ENCODE results near the gene YAF2.
A peak's percentile ranks its signal among the peaks of the same experiment; 100 is the strongest.
"Not testable (repeated sequence)": the region's sequence is repeated elsewhere in the genome, so short reads cannot be mapped to it uniquely, and the experiment has no call there.

The YAF2 gene

GRCh38 chr12:42237853-42238239, 202 bp downstream of the YAF2 start:
- Histone ChIP-seq H3K9me3 (ENCODE audit: low read depth, low read length) (no peaks in the 10 kb centered on the region), H3K36me3 (ENCODE audit: insufficient read depth, low read length) (peaks cover 15% of the 10 kb centered on the region), H3K27ac (no peak overlapping the region), H3K4me3 (peak overlapping the region; percentile 98), H3K9ac (ENCODE audit: insufficient read length) (peak overlapping the region; percentile 75)
- TF ChIP-seq EZH2 (IDR thresholded peaks at IDR 0.05) = no peak
- TF ChIP-seq POLR2AphosphoS5 (IDR thresholded peaks at IDR 0.05; ENCODE audit: borderline replicate concordance, low read depth, low read length) = no peak
- no peak for TF ChIP-seq FOXP2 (optimal IDR thresholded peaks at IDR 0.05; ENCODE audit: control extremely low read depth, extremely low read length, insufficient read depth)
- no peak for DNase-seq (ENCODE audit: low read depth, low spot score)

GRCh38 chr12:42237052-42237852, 796 bp downstream of the YAF2 start:
- no peak for TF ChIP-seq FOXP2 (optimal IDR thresholded peaks at IDR 0.05; ENCODE audit: control extremely low read depth, extremely low read length, insufficient read depth)
- peak overlapping the region; percentile 75 for H3K9ac ChIP-seq (ENCODE audit: insufficient read length)
- no peaks in the 10 kb centered on the region for H3K9me3 ChIP-seq (ENCODE audit: low read depth, low read length)
- peaks cover 15% of the 10 kb centered on the region for H3K36me3 ChIP-seq (ENCODE audit: insufficient read depth, low read length)
- no peak overlapping the region for H3K27ac ChIP-seq
- DNase-seq (ENCODE audit: low read depth, low spot score) = no peak
- H3K4me3 ChIP-seq = peak overlapping the region; percentile 98

GRCh38 chr12:42236017-42236416, 2.0 kb downstream of the YAF2 start:
- DNase-seq (ENCODE audit: low read depth, low spot score) = no peak
- TF ChIP-seq EZH2 (IDR thresholded peaks at IDR 0.05) (no peak), POLR2AphosphoS5 (IDR thresholded peaks at IDR 0.05; ENCODE audit: borderline replicate concordance, low read depth, low read length) (no peak), FOXP2 (optimal IDR thresholded peaks at IDR 0.05; ENCODE audit: control extremely low read depth, extremely low read length, insufficient read depth) (no peak)
- Histone ChIP-seq H3K27ac (peak overlapping the region; percentile 7; the same call in 1 of the 2 replicates), H3K4me3 (peak overlapping the region; percentile 98), H3K36me3 (ENCODE audit: insufficient read depth, low read length) (peaks cover 18% of the 10 kb centered on the region), H3K9ac (ENCODE audit: insufficient read length) (peak overlapping the region; percentile 69), H3K9me3 (ENCODE audit: low read depth, low read length) (no peaks in the 10 kb centered on the region)

- Histone ChIP-seq H3K27ac (peak overlapping the region; percentile 7; the same call in 1 of the 2 replicates), H3K9ac (ENCODE audit: insufficient read length) (peak overlapping the region; percentile 69), H3K9me3 (ENCODE audit: low read depth, low read length) (no peaks in the 10 kb centered on the region), H3K36me3 (ENCODE audit: insufficient read depth, low read length) (peaks cover 18% of the 10 kb centered on the region), H3K4me3 (peak overlapping the region; percentile 98; the same call in 1 of the 2 replicates)
- TF ChIP-seq POLR2AphosphoS5 (IDR thresholded peaks at IDR 0.05; ENCODE audit: borderline replicate concordance, low read depth, low read length) (no peak), FOXP2 (optimal IDR thresholded peaks at IDR 0.05; ENCODE audit: control extremely low read depth, extremely low read length, insufficient read depth) (no peak), EZH2 (IDR thresholded peaks at IDR 0.05) (no peak)
- DNase-seq (ENCODE audit: low read depth, low spot score) = no peak
Observed at GRCh38 chr12:42235426-42235825, 2.6 kb downstream of the YAF2 start.

- Histone ChIP-seq H3K9ac (ENCODE audit: insufficient read length) (no peak overlapping the region), H3K27ac (0 out of 2 replicates have a peak overlapping the region, but pooled peaks have one; percentile 7), H3K4me3 (no peak overlapping the region), H3K36me3 (ENCODE audit: insufficient read depth, low read length) (peaks cover 18% of the 10 kb centered on the region), H3K9me3 (ENCODE audit: low read depth, low read length) (no peaks in the 10 kb centered on the region)
- DNase-seq (ENCODE audit: low read depth, low spot score) = no peak
- TF ChIP-seq POLR2AphosphoS5 (IDR thresholded peaks at IDR 0.05; ENCODE audit: borderline replicate concordance, low read depth, low read length) (no peak), EZH2 (IDR thresholded peaks at IDR 0.05) (no peak), FOXP2 (optimal IDR thresholded peaks at IDR 0.05; ENCODE audit: control extremely low read depth, extremely low read length, insufficient read depth) (no peak)
Observed at GRCh38 chr12:42234970-42235369, 3.1 kb downstream of the YAF2 start.

- H3K9ac ChIP-seq (ENCODE audit: insufficient read length); H3K27ac ChIP-seq; DNase-seq (ENCODE audit: low read depth, low spot score); H3K36me3 ChIP-seq (ENCODE audit: insufficient read depth, low read length); H3K4me3 ChIP-seq; H3K9me3 ChIP-seq (ENCODE audit: low read depth, low read length): not testable (repeated sequence)
Observed at GRCh38 chr12:42227525-42227924, 10.5 kb downstream of the YAF2 start.

- not testable (repeated sequence) for H3K9ac ChIP-seq (ENCODE audit: insufficient read length); H3K9me3 ChIP-seq (ENCODE audit: low read depth, low read length); H3K4me3 ChIP-seq; DNase-seq (ENCODE audit: low read depth, low spot score); H3K27ac ChIP-seq; H3K36me3 ChIP-seq (ENCODE audit: insufficient read depth, low read length)
Observed at GRCh38 chr12:42224501-42224900, 13.5 kb downstream of the YAF2 start.

GRCh38 chr12:42222724-42223123, 15.3 kb downstream of the YAF2 start:
- H3K27ac ChIP-seq = no peak overlapping the region
- TF ChIP-seq POLR2AphosphoS5 (IDR thresholded peaks at IDR 0.05; ENCODE audit: borderline replicate concordance, low read depth, low read length) (no peak), FOXP2 (optimal IDR thresholded peaks at IDR 0.05; ENCODE audit: control extremely low read depth, extremely low read length, insufficient read depth) (no peak), EZH2 (IDR thresholded peaks at IDR 0.05) (no peak)
- DNase-seq (ENCODE audit: low read depth, low spot score) = no peak
- peaks cover 4% of the 10 kb centered on the region; the same call in 1 of the 2 replicates for H3K9me3 ChIP-seq (ENCODE audit: low read depth, low read length)
- peaks cover 6% of the 10 kb centered on the region; the same call in 1 of the 2 replicates for H3K36me3 ChIP-seq (ENCODE audit: insufficient read depth, low read length)
- H3K4me3 ChIP-seq = no peak overlapping the region
- no peak overlapping the region for H3K9ac ChIP-seq (ENCODE audit: insufficient read length)

GRCh38 chr12:42221726-42222125, 16.3 kb downstream of the YAF2 start:
- TF ChIP-seq EZH2 (IDR thresholded peaks at IDR 0.05) (no peak), POLR2AphosphoS5 (IDR thresholded peaks at IDR 0.05; ENCODE audit: borderline replicate concordance, low read depth, low read length) (no peak), FOXP2 (optimal IDR thresholded peaks at IDR 0.05; ENCODE audit: control extremely low read depth, extremely low read length, insufficient read depth) (no peak)
- no peak overlapping the region for H3K27ac ChIP-seq
- no peak for DNase-seq (ENCODE audit: low read depth, low spot score)
- H3K4me3 ChIP-seq = no peak overlapping the region
- no peak overlapping the region for H3K9ac ChIP-seq (ENCODE audit: insufficient read length)
- peaks cover 6% of the 10 kb centered on the region; the same call in 1 of the 2 replicates for H3K36me3 ChIP-seq (ENCODE audit: insufficient read depth, low read length)
- peaks cover 4% of the 10 kb centered on the region; the same call in 1 of the 2 replicates for H3K9me3 ChIP-seq (ENCODE audit: low read depth, low read length)
